ENCODE results near the gene MED25. TPM values are rescaled to one million over a fixed set of nuclear protein-coding genes. Genes with fewer than 3 reads are reported as not detected.

MED25 gene
- 23.0 and 29.6 TPM in 2 replicates for total RNA-seq
- polyA plus RNA-seq, result 83.9 and 100 TPM in 2 replicates

DNA sequence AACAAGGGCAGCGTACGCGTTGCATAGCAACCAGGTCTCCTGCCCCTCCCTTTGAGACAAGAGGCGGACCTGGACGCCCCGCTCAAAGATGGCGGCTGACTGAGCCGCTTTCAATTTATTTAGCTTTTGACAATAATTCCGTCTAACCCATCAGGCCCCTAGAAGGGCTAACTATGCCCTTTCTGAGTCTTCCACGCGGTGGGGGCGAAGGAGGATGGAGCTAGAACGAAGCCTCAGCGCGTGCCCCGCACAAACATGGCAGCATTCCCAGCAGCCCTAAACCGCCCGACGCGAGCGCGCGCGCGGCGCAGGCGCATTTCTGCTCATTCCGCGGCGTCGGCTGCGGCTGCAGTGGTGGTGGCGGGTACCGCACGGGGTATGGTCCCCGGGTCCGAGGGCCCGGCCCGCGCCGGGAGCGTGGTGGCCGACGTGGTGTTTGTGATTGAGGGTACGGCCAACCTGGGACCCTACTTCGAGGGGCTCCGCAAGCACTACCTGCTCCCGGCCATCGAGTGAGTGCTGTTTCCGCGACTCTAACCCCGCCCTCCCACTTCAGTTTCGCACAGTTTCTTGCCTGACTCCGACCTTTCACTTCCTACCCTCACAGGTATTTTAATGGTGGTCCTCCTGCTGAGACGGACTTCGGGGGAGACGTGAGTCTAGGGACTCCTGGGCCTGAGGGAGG is at the start of gene MED25:
Gene MED25, plus strand, starts transcription at position 326 of the 685 bp plus-strand sequence. Its CDS starts 53 bp downstream, at position 379.
- TF ChIP-seq EZH2phosphoT487 (IDR thresholded peaks at IDR 0.05; ENCODE audit: low read depth, severe bottlenecking, unreplicated experiment), result no peak
- TF ChIP-seq, protein P1, sequence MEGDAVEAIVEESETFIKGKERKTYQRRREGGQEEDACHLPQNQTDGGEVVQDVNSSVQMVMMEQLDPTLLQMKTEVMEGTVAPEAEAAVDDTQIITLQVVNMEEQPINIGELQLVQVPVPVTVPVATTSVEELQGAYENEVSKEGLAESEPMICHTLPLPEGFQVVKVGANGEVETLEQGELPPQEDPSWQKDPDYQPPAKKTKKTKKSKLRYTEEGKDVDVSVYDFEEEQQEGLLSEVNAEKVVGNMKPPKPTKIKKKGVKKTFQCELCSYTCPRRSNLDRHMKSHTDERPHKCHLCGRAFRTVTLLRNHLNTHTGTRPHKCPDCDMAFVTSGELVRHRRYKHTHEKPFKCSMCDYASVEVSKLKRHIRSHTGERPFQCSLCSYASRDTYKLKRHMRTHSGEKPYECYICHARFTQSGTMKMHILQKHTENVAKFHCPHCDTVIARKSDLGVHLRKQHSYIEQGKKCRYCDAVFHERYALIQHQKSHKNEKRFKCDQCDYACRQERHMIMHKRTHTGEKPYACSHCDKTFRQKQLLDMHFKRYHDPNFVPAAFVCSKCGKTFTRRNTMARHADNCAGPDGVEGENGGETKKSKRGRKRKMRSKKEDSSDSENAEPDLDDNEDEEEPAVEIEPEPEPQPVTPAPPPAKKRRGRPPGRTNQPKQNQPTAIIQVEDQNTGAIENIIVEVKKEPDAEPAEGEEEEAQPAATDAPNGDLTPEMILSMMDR (IDR thresholded peaks at IDR 0.05; ENCODE audit: poor library complexity), result no peak
- no peak for TF ChIP-seq EZH2 (IDR thresholded peaks at IDR 0.05; ENCODE audit: borderline replicate concordance)
- peak within 1 kb of the TSS; percentile 85 for H2AFZ ChIP-seq
- WGBS (ENCODE audit: low lambda C conversion rate, missing lambda C conversion rate), result 1% methylated on average over 55 of the region's 57 CpGs

GRCh38 chr19:49770529-49770928 is 47.6 kb upstream of the MED25 start:
- Histone ChIP-seq H3K79me2 (peaks cover 78% of the 10 kb centered on the region), H3K27ac (no peak overlapping the region), H3K9me2 (replicated peaks; ENCODE audit: insufficient read depth) (no peaks in the 10 kb centered on the region), H2AFZ (no peak overlapping the region), H3K27me3 (no peaks in the 10 kb centered on the region), H3K4me3 (no peak overlapping the region), H3K4me2 (no peak overlapping the region), H4K20me1 (ENCODE audit: insufficient read depth, poor library complexity, severe bottlenecking) (peaks cover 3% of the 10 kb centered on the region), H3K36me3 (replicated peaks; ENCODE audit: insufficient read depth, low read depth) (no peaks in the 10 kb centered on the region), H3K4me1 (ENCODE audit: insufficient read depth) (peaks cover 11% of the 10 kb centered on the region), H3K9me3 (ENCODE audit: low read depth) (no peaks in the 10 kb centered on the region)
- no peak for DNase-seq (ENCODE audit: low spot score)
- TF ChIP-seq EZH2phosphoT487 (IDR thresholded peaks at IDR 0.05; ENCODE audit: low read depth, severe bottlenecking, unreplicated experiment) (no peak), EZH2 (IDR thresholded peaks at IDR 0.05; ENCODE audit: borderline replicate concordance) (no peak)
- TF ChIP-seq, protein P1 (IDR thresholded peaks at IDR 0.05; ENCODE audit: poor library complexity), result no peak
- 94% methylated on average over 8 of the region's 8 CpGs for WGBS (ENCODE audit: low lambda C conversion rate, missing lambda C conversion rate)

More for the DNA sequence above, at the start of gene MED25:
- H3K4me1 ChIP-seq (ENCODE audit: insufficient read depth), result peaks cover 19% of the 10 kb centered on the region
- H4K20me1 ChIP-seq (ENCODE audit: insufficient read depth, poor library complexity, severe bottlenecking), result peaks cover 3% of the 10 kb centered on the region
- H3K27me3 ChIP-seq, result no peaks in the 10 kb centered on the region
- peak within 1 kb of the TSS; percentile 66 for H3K4me3 ChIP-seq
- H3K27ac ChIP-seq, result peak within 1 kb of the TSS; percentile 97
- peak; percentile 92 for DNase-seq (ENCODE audit: low spot score)
- peaks cover 45% of the 10 kb centered on the region for H3K79me2 ChIP-seq
- H3K4me2 ChIP-seq, result peak within 1 kb of the TSS; percentile 73
- no peaks in the 10 kb centered on the region for H3K36me3 ChIP-seq (replicated peaks; ENCODE audit: insufficient read depth, low read depth)
- no peaks in the 10 kb centered on the region for H3K9me3 ChIP-seq (ENCODE audit: low read depth)
- H3K9me2 ChIP-seq (replicated peaks; ENCODE audit: insufficient read depth), result no peaks in the 10 kb centered on the region

- H3K4me3 ChIP-seq, result no peak overlapping the region
- H3K27ac ChIP-seq, result no peak overlapping the region
- H3K27me3 ChIP-seq, result no peaks in the 10 kb centered on the region
- 90% methylated on average over 13 of the region's 13 CpGs for WGBS (ENCODE audit: low lambda C conversion rate, missing lambda C conversion rate)
- TF ChIP-seq, protein P1 (IDR thresholded peaks at IDR 0.05; ENCODE audit: poor library complexity), result no peak
- no peak for TF ChIP-seq EZH2 (IDR thresholded peaks at IDR 0.05; ENCODE audit: borderline replicate concordance)
- TF ChIP-seq EZH2phosphoT487 (IDR thresholded peaks at IDR 0.05; ENCODE audit: low read depth, severe bottlenecking, unreplicated experiment), result no peak
- peaks cover 85% of the 10 kb centered on the region for H3K79me2 ChIP-seq
- H2AFZ ChIP-seq, result no peak overlapping the region
- no peak overlapping the region for H3K4me2 ChIP-seq
- peaks cover 3% of the 10 kb centered on the region for H4K20me1 ChIP-seq (ENCODE audit: insufficient read depth, poor library complexity, severe bottlenecking)
- no peaks in the 10 kb centered on the region for H3K9me2 ChIP-seq (replicated peaks; ENCODE audit: insufficient read depth)
- H3K9me3 ChIP-seq (ENCODE audit: low read depth), result no peaks in the 10 kb centered on the region
- no peaks in the 10 kb centered on the region for H3K36me3 ChIP-seq (replicated peaks; ENCODE audit: insufficient read depth, low read depth)
- H3K4me1 ChIP-seq (ENCODE audit: insufficient read depth), result peaks cover 6% of the 10 kb centered on the region
- DNase-seq (ENCODE audit: low spot score), result no peak
These were observed 46.4 kb upstream of the MED25 start for GRCh38 chr19:49771674-49772139.

All from hepatocyte (in vitro differentiated cells).